Measurements from ENCODE around the gene MEI1. TPM values are rescaled to one million over a fixed set of nuclear protein-coding genes. Genes with fewer than 3 reads are reported as not detected.

Gene MEI1
- total RNA-seq, 1 experiment from 2014 or later = 0.61 TPM

GRCh38 chr22:41819257-41819656 lies 120.0 kb downstream of the MEI1 start:
- Histone ChIP-seq H3K4me2 (no peak overlapping the region), H3K4me1 (replicated peaks; ENCODE audit: insufficient read depth) (peaks cover 9% of the 10 kb centered on the region), H3K4me3 (no peak overlapping the region), H3K79me2 (ENCODE audit: low read depth) (no peaks in the 10 kb centered on the region), H3K27me3 (ENCODE audit: insufficient read depth, low read depth) (no peaks in the 10 kb centered on the region), H3K9me3 (ENCODE audit: insufficient read depth, low read depth) (no peaks in the 10 kb centered on the region), H3K27ac (no peak overlapping the region), H3F3A (ENCODE audit: insufficient read depth, low read depth) (peaks cover 18% of the 10 kb centered on the region; the same call in 1 of the 2 replicates), H2AFZ (no peak overlapping the region), H3K9me2 (ENCODE audit: insufficient read depth) (no peaks in the 10 kb centered on the region), H3K36me3 (ENCODE audit: low read depth) (peaks cover 3% of the 10 kb centered on the region; the same call in 1 of the 2 replicates), H4K20me1 (ENCODE audit: insufficient read depth) (no peaks in the 10 kb centered on the region; the same call in 1 of the 2 replicates)
- TF ChIP-seq CTCF (conservative IDR thresholded peaks at IDR 0.05) (no peak), EZH2 (IDR thresholded peaks at IDR 0.05; ENCODE audit: low read depth) (no peak)
- ChIA-PET CTCF (interaction anchor here (1.4 kb wide), 1 partner anchor 55 kb away, joined by 3 read pairs; no protein-coding TSS in a partner anchor), POLR2A (ENCODE audit: unreplicated experiment) (no interaction called here)
- intact Hi-C loops (cut with micrococcal nuclease; ENCODE audit: unreplicated experiment) = no loop called here
- DNase-seq = no peak
- BruUV-seq (replicated peaks) = no TSS peak

GRCh38 chr22:41820447-41820846 lies 121.1 kb downstream of the MEI1 start:
- TF ChIP-seq EZH2 (IDR thresholded peaks at IDR 0.05; ENCODE audit: low read depth) (no peak), CTCF (conservative IDR thresholded peaks at IDR 0.05) (no peak)
- H3K27me3 ChIP-seq (ENCODE audit: insufficient read depth, low read depth) = no peaks in the 10 kb centered on the region

GRCh38 chr22:41821471-41822316 lies 122.4 kb downstream of the MEI1 start:
- Histone ChIP-seq H3K79me2 (ENCODE audit: low read depth) (no peaks in the 10 kb centered on the region), H2AFZ (no peak overlapping the region), H3K4me1 (replicated peaks; ENCODE audit: insufficient read depth) (peaks cover 9% of the 10 kb centered on the region), H3K27ac (no peak overlapping the region), H3F3A (ENCODE audit: insufficient read depth, low read depth) (peaks cover 18% of the 10 kb centered on the region; the same call in 1 of the 2 replicates), H4K20me1 (ENCODE audit: insufficient read depth) (no peaks in the 10 kb centered on the region; the same call in 1 of the 2 replicates), H3K4me2 (no peak overlapping the region), H3K9me2 (ENCODE audit: insufficient read depth) (no peaks in the 10 kb centered on the region), H3K4me3 (no peak overlapping the region), H3K9me3 (ENCODE audit: insufficient read depth, low read depth) (no peaks in the 10 kb centered on the region), H3K36me3 (ENCODE audit: low read depth) (no peaks in the 10 kb centered on the region), H3K27me3 (ENCODE audit: insufficient read depth, low read depth) (no peaks in the 10 kb centered on the region)
- BruUV-seq (replicated peaks) = no TSS peak
- TF ChIP-seq CTCF (conservative IDR thresholded peaks at IDR 0.05) (no peak), EZH2 (IDR thresholded peaks at IDR 0.05; ENCODE audit: low read depth) (no peak)
- CTCF ChIA-PET = no interaction called here
- POLR2A ChIA-PET (ENCODE audit: unreplicated experiment) = interaction anchor here (0.5 kb wide), 1 partner anchor 185 kb away, joined by 3 read pairs; no protein-coding TSS in a partner anchor
- no peak for DNase-seq
- intact Hi-C loops (cut with micrococcal nuclease; ENCODE audit: unreplicated experiment) = loop anchor here (1.0 to 5.0 kb wide), 4 partner anchors 36 to 124 kb away; partner anchors contain the start of gene MEI1

More at GRCh38 chr22:41820447-41820846, 121.1 kb downstream of the MEI1 start:
- H3K36me3 ChIP-seq (ENCODE audit: low read depth) = no peaks in the 10 kb centered on the region
- BruUV-seq (replicated peaks) = no TSS peak
- ChIA-PET POLR2A (ENCODE audit: unreplicated experiment) (no interaction called here), CTCF (no interaction called here)
- H2AFZ ChIP-seq = no peak overlapping the region
- H3K9me2 ChIP-seq (ENCODE audit: insufficient read depth) = no peaks in the 10 kb centered on the region
- intact Hi-C loops (cut with micrococcal nuclease; ENCODE audit: unreplicated experiment) = loop anchor here (5.0 kb wide), 1 partner anchor 123 kb away; the partner anchor contains the start of gene MEI1
- H3K79me2 ChIP-seq (ENCODE audit: low read depth) = no peaks in the 10 kb centered on the region
- no peak overlapping the region for H3K4me3 ChIP-seq
- DNase-seq = no peak
- no peak overlapping the region for H3K27ac ChIP-seq
- H3K4me2 ChIP-seq = no peak overlapping the region
- H3K4me1 ChIP-seq (replicated peaks; ENCODE audit: insufficient read depth) = peaks cover 9% of the 10 kb centered on the region
- no peaks in the 10 kb centered on the region; the same call in 1 of the 2 replicates for H4K20me1 ChIP-seq (ENCODE audit: insufficient read depth)
- peaks cover 18% of the 10 kb centered on the region; the same call in 1 of the 2 replicates for H3F3A ChIP-seq (ENCODE audit: insufficient read depth, low read depth)
- no peaks in the 10 kb centered on the region for H3K9me3 ChIP-seq (ENCODE audit: insufficient read depth, low read depth)
